ENCODE results near the gene LAMA5.

Gene LAMA5

GRCh38 chr20:62323980-62324906, 42.9 kb downstream of the LAMA5 start:
- Histone ChIP-seq H3K27ac (ENCODE audit: low read length) (no peak overlapping the region), H2AFZ (ENCODE audit: low read depth, low read length) (no peak overlapping the region), H3K4me2 (ENCODE audit: low read length) (no peak overlapping the region), H3K79me2 (ENCODE audit: low read length) (no peaks in the 10 kb centered on the region), H3K4me1 (ENCODE audit: low read length) (no peaks in the 10 kb centered on the region), H3K27me3 (ENCODE audit: low read depth, low read length) (no peaks in the 10 kb centered on the region), H3K36me3 (replicated peaks; ENCODE audit: low read depth, low read length) (no peaks in the 10 kb centered on the region), H3K4me3 (ENCODE audit: low read length) (no peak overlapping the region), H3K9me3 (ENCODE audit: insufficient read depth, low read length) (no peaks in the 10 kb centered on the region), H3K9ac (ENCODE audit: low read length) (no peak overlapping the region), H4K20me1 (ENCODE audit: insufficient read depth, low read length) (no peaks in the 10 kb centered on the region)
- TF ChIP-seq CTCF (IDR thresholded peaks at IDR 0.05; ENCODE audit: low read depth, low read length) (no peak), EZH2phosphoT487 (IDR thresholded peaks at IDR 0.05; ENCODE audit: low read depth) (no peak)

- H3K4me2 ChIP-seq (ENCODE audit: low read length) = no peak overlapping the region
- no peaks in the 10 kb centered on the region for H3K36me3 ChIP-seq (replicated peaks; ENCODE audit: low read depth, low read length)
- no peak overlapping the region for H3K4me3 ChIP-seq (ENCODE audit: low read length)
- H3K27ac ChIP-seq (ENCODE audit: low read length) = no peak overlapping the region
- H2AFZ ChIP-seq (ENCODE audit: low read depth, low read length) = no peak overlapping the region
- no peaks in the 10 kb centered on the region for H3K9me3 ChIP-seq (ENCODE audit: insufficient read depth, low read length)
- H3K27me3 ChIP-seq (ENCODE audit: low read depth, low read length) = no peaks in the 10 kb centered on the region
- no peak overlapping the region for H3K9ac ChIP-seq (ENCODE audit: low read length)
- no peak for TF ChIP-seq EZH2phosphoT487 (IDR thresholded peaks at IDR 0.05; ENCODE audit: low read depth)
- no peak for TF ChIP-seq CTCF (IDR thresholded peaks at IDR 0.05; ENCODE audit: low read depth, low read length)
- no peaks in the 10 kb centered on the region for H3K4me1 ChIP-seq (ENCODE audit: low read length)
- H3K79me2 ChIP-seq (ENCODE audit: low read length) = no peaks in the 10 kb centered on the region
- H4K20me1 ChIP-seq (ENCODE audit: insufficient read depth, low read length) = no peaks in the 10 kb centered on the region
Observed at GRCh38 chr20:62323146-62323979, 43.7 kb downstream of the LAMA5 start.

GRCh38 chr20:62322492-62323041, 44.5 kb downstream of the LAMA5 start:
- H3K4me1 ChIP-seq (ENCODE audit: low read length) = no peaks in the 10 kb centered on the region
- no peaks in the 10 kb centered on the region for H4K20me1 ChIP-seq (ENCODE audit: insufficient read depth, low read length)
- H2AFZ ChIP-seq (ENCODE audit: low read depth, low read length) = no peak overlapping the region
- no peak for TF ChIP-seq CTCF (IDR thresholded peaks at IDR 0.05; ENCODE audit: low read depth, low read length)
- TF ChIP-seq EZH2phosphoT487 (IDR thresholded peaks at IDR 0.05; ENCODE audit: low read depth) = no peak
- no peaks in the 10 kb centered on the region for H3K79me2 ChIP-seq (ENCODE audit: low read length)
- H3K27ac ChIP-seq (ENCODE audit: low read length) = no peak overlapping the region
- H3K4me3 ChIP-seq (ENCODE audit: low read length) = no peak overlapping the region
- H3K9me3 ChIP-seq (ENCODE audit: insufficient read depth, low read length) = no peaks in the 10 kb centered on the region
- H3K36me3 ChIP-seq (replicated peaks; ENCODE audit: low read depth, low read length) = no peaks in the 10 kb centered on the region
- H3K27me3 ChIP-seq (ENCODE audit: low read depth, low read length) = no peaks in the 10 kb centered on the region
- H3K9ac ChIP-seq (ENCODE audit: low read length) = no peak overlapping the region
- H3K4me2 ChIP-seq (ENCODE audit: low read length) = no peak overlapping the region

GRCh38 chr20:62321975-62322374, 45.1 kb downstream of the LAMA5 start:
- Histone ChIP-seq H2AFZ (ENCODE audit: low read depth, low read length) (no peak overlapping the region), H3K4me2 (ENCODE audit: low read length) (no peak overlapping the region), H3K36me3 (replicated peaks; ENCODE audit: low read depth, low read length) (peaks cover 6% of the 10 kb centered on the region), H3K79me2 (ENCODE audit: low read length) (no peaks in the 10 kb centered on the region), H3K9ac (ENCODE audit: low read length) (no peak overlapping the region), H3K4me1 (ENCODE audit: low read length) (no peaks in the 10 kb centered on the region), H3K27ac (ENCODE audit: low read length) (no peak overlapping the region), H3K27me3 (ENCODE audit: low read depth, low read length) (no peaks in the 10 kb centered on the region), H3K4me3 (ENCODE audit: low read length) (no peak overlapping the region), H3K9me3 (ENCODE audit: insufficient read depth, low read length) (no peaks in the 10 kb centered on the region), H4K20me1 (ENCODE audit: insufficient read depth, low read length) (no peaks in the 10 kb centered on the region)
- TF ChIP-seq CTCF (IDR thresholded peaks at IDR 0.05; ENCODE audit: low read depth, low read length) (no peak), EZH2phosphoT487 (IDR thresholded peaks at IDR 0.05; ENCODE audit: low read depth) (no peak)

Measured in OCI-LY3 (cell line).